ENCODE results near the gene VASH2.

Gene VASH2

GRCh38 chr1:212928323-212929291 lies 21.7 kb upstream of the VASH2 start:
- H3K4me3 ChIP-seq (ENCODE audit: low read length) = no peak overlapping the region
- no peak for DNase-seq (ENCODE audit: low read depth, low spot score)

- DNase-seq (ENCODE audit: low read depth, low spot score) = no peak
- H3K4me3 ChIP-seq (ENCODE audit: low read length) = no peak overlapping the region
Observed at GRCh38 chr1:212930986-212931678, 19.2 kb upstream of the VASH2 start.

- no peak for DNase-seq (ENCODE audit: low read depth, low spot score)
- H3K4me3 ChIP-seq (ENCODE audit: low read length) = no peak overlapping the region
Observed at GRCh38 chr1:212933815-212934471, 16.4 kb upstream of the VASH2 start.

- no peak overlapping the region for H3K4me3 ChIP-seq (ENCODE audit: low read length)
- DNase-seq (ENCODE audit: low read depth, low spot score) = no peak
Observed at GRCh38 chr1:212935387-212935981, 14.9 kb upstream of the VASH2 start.

GRCh38 chr1:212937034-212937433 lies 13.3 kb upstream of the VASH2 start:
- DNase-seq (ENCODE audit: low read depth, low spot score) = no peak
- H3K4me3 ChIP-seq (ENCODE audit: low read length) = no peak overlapping the region

- no peak overlapping the region for H3K4me3 ChIP-seq (ENCODE audit: low read length)
- no peak for DNase-seq (ENCODE audit: low read depth, low spot score)
Observed at GRCh38 chr1:212938846-212939245, 11.5 kb upstream of the VASH2 start.

GRCh38 chr1:212941452-212941851 lies 8.9 kb upstream of the VASH2 start:
- no peak for DNase-seq (ENCODE audit: low read depth, low spot score)
- H3K4me3 ChIP-seq (ENCODE audit: low read length) = no peak overlapping the region

- no peak for DNase-seq (ENCODE audit: low read depth, low spot score)
- H3K4me3 ChIP-seq (ENCODE audit: low read length) = no peak overlapping the region
Observed at GRCh38 chr1:212942679-212943392, 7.5 kb upstream of the VASH2 start.

GRCh38 chr1:212943393-212943710 lies 7.0 kb upstream of the VASH2 start:
- no peak overlapping the region for H3K4me3 ChIP-seq (ENCODE audit: low read length)

GRCh38 chr1:212944229-212944901 lies 6.0 kb upstream of the VASH2 start:
- DNase-seq (ENCODE audit: low read depth, low spot score) = no peak
- H3K4me3 ChIP-seq (ENCODE audit: low read length) = no peak overlapping the region

More at GRCh38 chr1:212943393-212943710, 7.0 kb upstream of the VASH2 start:
- no peak for DNase-seq (ENCODE audit: low read depth, low spot score)

GRCh38 chr1:212945056-212945455 lies 5.3 kb upstream of the VASH2 start:
- no peak overlapping the region for H3K4me3 ChIP-seq (ENCODE audit: low read length)
- DNase-seq (ENCODE audit: low read depth, low spot score) = no peak

GRCh38 chr1:212945463-212946160 lies 4.7 kb upstream of the VASH2 start:
- H3K4me3 ChIP-seq (ENCODE audit: low read length) = no peak overlapping the region
- no peak for DNase-seq (ENCODE audit: low read depth, low spot score)

- DNase-seq (ENCODE audit: low read depth, low spot score) = no peak
- no peak overlapping the region for H3K4me3 ChIP-seq (ENCODE audit: low read length)
Observed at GRCh38 chr1:212946872-212947271, 3.5 kb upstream of the VASH2 start.

- no peak for DNase-seq (ENCODE audit: low read depth, low spot score)
- H3K4me3 ChIP-seq (ENCODE audit: low read length) = peak overlapping the region; percentile 69
Observed at GRCh38 chr1:212949771-212950170, 570 bp upstream of the VASH2 start.

GRCh38 chr1:212951126-212951946 lies 995 bp downstream of the VASH2 start:
- H3K4me3 ChIP-seq (ENCODE audit: low read length) = peak overlapping the region; percentile 69
- no peak for DNase-seq (ENCODE audit: low read depth, low spot score)

- no peak for DNase-seq (ENCODE audit: low read depth, low spot score)
- H3K4me3 ChIP-seq (ENCODE audit: low read length) = no peak overlapping the region
Observed at GRCh38 chr1:212951947-212952640, 1.8 kb downstream of the VASH2 start.

GRCh38 chr1:212952641-212952976 lies 2.3 kb downstream of the VASH2 start:
- H3K4me3 ChIP-seq (ENCODE audit: low read length) = no peak overlapping the region
- no peak for DNase-seq (ENCODE audit: low read depth, low spot score)
